ENCODE data around the gene IMPG2. TPM values are rescaled to one million over a fixed set of nuclear protein-coding genes. Genes with fewer than 3 reads are reported as not detected.

Gene IMPG2
- total RNA-seq, 1 experiment from 2014 or later = 0.18 TPM

DNA sequence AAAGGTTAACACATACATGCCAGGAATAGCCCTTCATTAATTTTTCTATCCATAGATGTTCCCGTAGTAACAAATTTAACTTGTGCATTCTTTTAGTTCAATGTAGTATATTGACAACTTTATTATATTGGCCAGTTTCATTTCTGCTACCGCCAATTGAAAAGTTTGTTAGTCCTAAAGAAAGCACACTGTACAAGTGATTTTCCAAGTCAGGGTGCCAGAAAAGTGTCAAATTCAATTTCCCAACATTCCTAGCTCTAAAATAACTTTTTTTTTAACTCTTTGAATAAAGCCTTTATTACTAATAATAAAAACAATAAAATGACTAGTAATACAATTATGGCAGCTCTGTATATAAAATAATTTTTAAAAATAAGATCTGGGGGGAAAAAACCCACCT, 68.9 kb downstream of the IMPG2 start:
- POLR2A ChIA-PET (ENCODE audit: unreplicated experiment) = no interaction called here
- intact Hi-C loops (cut with micrococcal nuclease) = no loop called here
- H3K9ac ChIP-seq (ENCODE audit: low read length) = no peak overlapping the region
- H3K36me3 ChIP-seq (ENCODE audit: low read depth, low read length) = no peaks in the 10 kb centered on the region
- CTCF ChIA-PET = interaction anchor here (0.7 kb wide), 1 partner anchor 13 kb away, joined by 3 read pairs; no protein-coding TSS in a partner anchor
- no peak for TF ChIP-seq EZH2 (IDR thresholded peaks at IDR 0.05; ENCODE audit: low read length, unreplicated experiment)
- TF ChIP-seq, protein P1, sequence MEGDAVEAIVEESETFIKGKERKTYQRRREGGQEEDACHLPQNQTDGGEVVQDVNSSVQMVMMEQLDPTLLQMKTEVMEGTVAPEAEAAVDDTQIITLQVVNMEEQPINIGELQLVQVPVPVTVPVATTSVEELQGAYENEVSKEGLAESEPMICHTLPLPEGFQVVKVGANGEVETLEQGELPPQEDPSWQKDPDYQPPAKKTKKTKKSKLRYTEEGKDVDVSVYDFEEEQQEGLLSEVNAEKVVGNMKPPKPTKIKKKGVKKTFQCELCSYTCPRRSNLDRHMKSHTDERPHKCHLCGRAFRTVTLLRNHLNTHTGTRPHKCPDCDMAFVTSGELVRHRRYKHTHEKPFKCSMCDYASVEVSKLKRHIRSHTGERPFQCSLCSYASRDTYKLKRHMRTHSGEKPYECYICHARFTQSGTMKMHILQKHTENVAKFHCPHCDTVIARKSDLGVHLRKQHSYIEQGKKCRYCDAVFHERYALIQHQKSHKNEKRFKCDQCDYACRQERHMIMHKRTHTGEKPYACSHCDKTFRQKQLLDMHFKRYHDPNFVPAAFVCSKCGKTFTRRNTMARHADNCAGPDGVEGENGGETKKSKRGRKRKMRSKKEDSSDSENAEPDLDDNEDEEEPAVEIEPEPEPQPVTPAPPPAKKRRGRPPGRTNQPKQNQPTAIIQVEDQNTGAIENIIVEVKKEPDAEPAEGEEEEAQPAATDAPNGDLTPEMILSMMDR (conservative IDR thresholded peaks at IDR 0.05; ENCODE audit: low read depth, low read length) = no peak
- no peak for TF ChIP-seq EZH2phosphoT487 (IDR thresholded peaks at IDR 0.05; ENCODE audit: borderline replicate concordance, low read length)
- no peak overlapping the region for H3K4me2 ChIP-seq (ENCODE audit: low read length)
- BruUV-seq (replicated peaks) = no TSS peak
- H3K27ac ChIP-seq (ENCODE audit: low read length) = no peak overlapping the region
- ATAC-seq = no peak
- no peaks in the 10 kb centered on the region for H4K20me1 ChIP-seq (ENCODE audit: low read length)
- no peaks in the 10 kb centered on the region for H3K79me2 ChIP-seq (ENCODE audit: low read length)
- no peaks in the 10 kb centered on the region for H3K27me3 ChIP-seq (ENCODE audit: low read length)
- peaks cover 12% of the 10 kb centered on the region for H3K4me1 ChIP-seq (ENCODE audit: insufficient read depth, low read length)
- H2AFZ ChIP-seq (ENCODE audit: low read length) = no peak overlapping the region
- DNase-seq = no peak
- H3K9me2 ChIP-seq (replicated peaks; ENCODE audit: low read length) = 0 out of 2 replicates have a peak, but pooled peaks cover 3% of the 10 kb centered on the region
- H3K9me3 ChIP-seq (ENCODE audit: low read length) = no peaks in the 10 kb centered on the region
- H3K4me3 ChIP-seq (ENCODE audit: low read length) = no peak overlapping the region
- no peaks in the 10 kb centered on the region for H3F3A ChIP-seq (ENCODE audit: low read length, unreplicated experiment)

DNA sequence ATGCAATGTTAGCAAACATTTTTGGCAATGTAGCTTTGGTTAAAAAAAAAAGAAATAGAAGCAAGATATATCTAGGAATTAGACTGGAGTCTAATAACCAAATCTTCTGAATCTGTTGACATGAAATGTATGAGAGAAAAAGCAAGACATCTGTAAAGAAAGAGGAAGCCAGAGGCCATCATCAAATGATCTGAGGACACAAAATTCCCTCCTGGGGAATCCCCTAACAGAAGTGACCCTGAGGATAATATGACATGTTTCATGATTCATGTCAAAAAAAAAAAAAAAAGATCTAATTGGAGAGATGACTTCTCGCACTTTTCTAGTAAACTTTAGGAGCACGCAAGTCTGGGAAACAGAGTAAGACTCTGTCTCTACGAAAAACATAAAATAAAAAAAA, 70.9 kb downstream of the IMPG2 start:
- ATAC-seq (no peak), DNase-seq (no peak)
- intact Hi-C loops (cut with micrococcal nuclease) = no loop called here
- no TSS peak for BruUV-seq (replicated peaks)
- peaks cover 12% of the 10 kb centered on the region for H3K4me1 ChIP-seq (ENCODE audit: insufficient read depth, low read length)
- no peaks in the 10 kb centered on the region for H3F3A ChIP-seq (ENCODE audit: low read length, unreplicated experiment)
- ChIA-PET POLR2A (ENCODE audit: unreplicated experiment) (no interaction called here), CTCF (interaction anchor here (0.7 kb wide), 1 partner anchor 18 kb away, joined by 8 read pairs; no protein-coding TSS in a partner anchor)
- H3K9me3 ChIP-seq (ENCODE audit: low read length) = no peaks in the 10 kb centered on the region
- H4K20me1 ChIP-seq (ENCODE audit: low read length) = no peaks in the 10 kb centered on the region
- no peaks in the 10 kb centered on the region for H3K27me3 ChIP-seq (ENCODE audit: low read length)
- H2AFZ ChIP-seq (ENCODE audit: low read length) = no peak overlapping the region
- TF ChIP-seq, protein P1 (conservative IDR thresholded peaks at IDR 0.05; ENCODE audit: low read depth, low read length) = no peak
- TF ChIP-seq EZH2 (IDR thresholded peaks at IDR 0.05; ENCODE audit: low read length, unreplicated experiment) = no peak
- TF ChIP-seq EZH2phosphoT487 (IDR thresholded peaks at IDR 0.05; ENCODE audit: borderline replicate concordance, low read length) = no peak
- H3K4me2 ChIP-seq (ENCODE audit: low read length) = no peak overlapping the region
- no peak overlapping the region for H3K9ac ChIP-seq (ENCODE audit: low read length)
- H3K9me2 ChIP-seq (replicated peaks; ENCODE audit: low read length) = 0 out of 2 replicates have a peak, but pooled peaks cover 3% of the 10 kb centered on the region
- H3K36me3 ChIP-seq (ENCODE audit: low read depth, low read length) = no peaks in the 10 kb centered on the region
- no peak overlapping the region for H3K27ac ChIP-seq (ENCODE audit: low read length)
- H3K79me2 ChIP-seq (ENCODE audit: low read length) = no peaks in the 10 kb centered on the region
- no peak overlapping the region for H3K4me3 ChIP-seq (ENCODE audit: low read length)

DNA sequence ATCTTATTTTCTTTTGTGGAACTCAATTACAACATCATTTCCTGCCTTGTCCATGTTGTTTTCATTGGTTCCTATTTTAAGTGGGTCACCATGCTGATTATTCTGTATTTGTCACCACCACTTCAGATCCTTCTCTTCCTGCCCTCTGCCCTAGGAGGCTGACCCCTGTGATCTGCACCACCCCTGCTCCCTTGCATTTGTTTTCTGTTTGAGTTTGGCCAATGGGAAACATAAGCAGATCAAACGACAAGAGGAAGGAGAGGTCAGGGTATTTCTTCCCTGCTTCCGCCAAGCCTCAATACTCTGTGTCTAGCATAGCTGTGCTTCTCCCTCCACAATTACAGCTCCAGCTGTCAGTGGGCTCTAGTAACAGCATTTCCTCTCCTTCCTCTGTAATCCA, 71.6 kb downstream of the IMPG2 start:
- BruUV-seq (replicated peaks) = no TSS peak
- Histone ChIP-seq H3K36me3 (ENCODE audit: low read depth, low read length) (no peaks in the 10 kb centered on the region), H3F3A (ENCODE audit: low read length, unreplicated experiment) (no peaks in the 10 kb centered on the region), H2AFZ (ENCODE audit: low read length) (no peak overlapping the region), H3K9me3 (ENCODE audit: low read length) (no peaks in the 10 kb centered on the region), H3K4me2 (ENCODE audit: low read length) (no peak overlapping the region), H3K9ac (ENCODE audit: low read length) (no peak overlapping the region), H3K27ac (ENCODE audit: low read length) (no peak overlapping the region), H3K9me2 (replicated peaks; ENCODE audit: low read length) (0 out of 2 replicates have a peak, but pooled peaks cover 3% of the 10 kb centered on the region), H3K4me3 (ENCODE audit: low read length) (no peak overlapping the region), H3K27me3 (ENCODE audit: low read length) (no peaks in the 10 kb centered on the region), H3K79me2 (ENCODE audit: low read length) (no peaks in the 10 kb centered on the region), H3K4me1 (ENCODE audit: insufficient read depth, low read length) (peaks cover 12% of the 10 kb centered on the region), H4K20me1 (ENCODE audit: low read length) (no peaks in the 10 kb centered on the region)
- CTCF ChIA-PET = no interaction called here
- POLR2A ChIA-PET (ENCODE audit: unreplicated experiment) = no interaction called here
- intact Hi-C loops (cut with micrococcal nuclease) = no loop called here
- ATAC-seq (no peak), DNase-seq (no peak)
- TF ChIP-seq, protein P1 (conservative IDR thresholded peaks at IDR 0.05; ENCODE audit: low read depth, low read length) = no peak
- TF ChIP-seq EZH2 (IDR thresholded peaks at IDR 0.05; ENCODE audit: low read length, unreplicated experiment) = no peak
- no peak for TF ChIP-seq EZH2phosphoT487 (IDR thresholded peaks at IDR 0.05; ENCODE audit: borderline replicate concordance, low read length)
